ENCODE measurements around the gene GHSR.

The GHSR gene

GRCh38 chr3:172447611-172448579 is at the start of gene GHSR:
Gene GHSR (minus strand): TSS chr3:172448456. CDS start chr3:172448413, 43 bp downstream.
- no peak for DNase-seq

- DNase-seq: peak; percentile 46
Measured at GRCh38 chr3:172490198-172490669, 42.0 kb upstream of the GHSR start.

- DNase-seq: no peak
Measured at GRCh38 chr3:172478116-172478515, 29.9 kb upstream of the GHSR start.

GRCh38 chr3:172476347-172476746 is 28.1 kb upstream of the GHSR start:
- no peak for DNase-seq

- no peak for DNase-seq
Measured at GRCh38 chr3:172475703-172476102, 27.4 kb upstream of the GHSR start.

GRCh38 chr3:172471903-172472302 is 23.6 kb upstream of the GHSR start:
- DNase-seq: no peak

GRCh38 chr3:172470588-172470987 is 22.3 kb upstream of the GHSR start:
- DNase-seq: no peak

- no peak for DNase-seq
Measured at GRCh38 chr3:172467170-172467824, 19.0 kb upstream of the GHSR start.

GRCh38 chr3:172466553-172467130 is 18.4 kb upstream of the GHSR start:
- DNase-seq: no peak

- no peak for DNase-seq
Measured at GRCh38 chr3:172465281-172465680, 17.0 kb upstream of the GHSR start.

- no peak for DNase-seq
Measured at GRCh38 chr3:172464306-172464705, 16.1 kb upstream of the GHSR start.

GRCh38 chr3:172461530-172462138 is 13.4 kb upstream of the GHSR start:
- peak; percentile 52 for DNase-seq

- no peak for DNase-seq
Measured at GRCh38 chr3:172456404-172456803, 8.1 kb upstream of the GHSR start.

GRCh38 chr3:172454180-172454579 is 5.9 kb upstream of the GHSR start:
- DNase-seq: no peak

- no peak for DNase-seq
Measured at GRCh38 chr3:172449466-172450149, 1.4 kb upstream of the GHSR start.

- no peak for DNase-seq
Measured at GRCh38 chr3:172448661-172449465, 607 bp upstream of the GHSR start.

GRCh38 chr3:172446198-172446597 is 2.1 kb downstream of the GHSR start:
- DNase-seq: no peak

- DNase-seq: no peak
Measured at GRCh38 chr3:172444821-172445220, 3.4 kb downstream of the GHSR start.

GRCh38 chr3:172442606-172443005 is 5.7 kb downstream of the GHSR start:
- no peak for DNase-seq

GRCh38 chr3:172441581-172441980 is 6.7 kb downstream of the GHSR start:
- DNase-seq: no peak

- DNase-seq: no peak
Measured at GRCh38 chr3:172438186-172438585, 10.1 kb downstream of the GHSR start.

GRCh38 chr3:172437713-172438112 is 10.5 kb downstream of the GHSR start:
- no peak for DNase-seq
